Measurements from ENCODE around the gene SLC3A2.

DNA sequence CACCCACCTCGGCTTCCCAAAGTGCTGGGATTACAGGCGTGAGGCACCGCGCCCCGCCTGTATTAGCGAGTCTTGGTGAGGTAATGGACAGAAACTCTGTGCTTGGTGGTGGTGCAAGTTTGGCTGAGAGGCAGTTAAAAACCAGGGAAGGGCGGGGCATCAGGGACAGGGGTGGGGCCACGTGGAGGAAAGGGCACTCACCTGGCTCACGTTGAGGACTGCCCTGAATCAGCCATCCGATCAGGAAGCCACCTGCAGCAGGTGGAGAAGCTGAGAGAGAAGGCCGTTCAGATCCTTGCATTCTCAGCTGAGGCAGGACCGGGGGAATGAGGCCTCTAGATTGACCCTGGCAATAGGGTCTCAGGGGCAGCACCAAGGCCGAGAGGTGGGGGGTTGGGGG, 52.6 kb downstream of the SLC3A2 start:
- TF ChIP-seq, protein P1, sequence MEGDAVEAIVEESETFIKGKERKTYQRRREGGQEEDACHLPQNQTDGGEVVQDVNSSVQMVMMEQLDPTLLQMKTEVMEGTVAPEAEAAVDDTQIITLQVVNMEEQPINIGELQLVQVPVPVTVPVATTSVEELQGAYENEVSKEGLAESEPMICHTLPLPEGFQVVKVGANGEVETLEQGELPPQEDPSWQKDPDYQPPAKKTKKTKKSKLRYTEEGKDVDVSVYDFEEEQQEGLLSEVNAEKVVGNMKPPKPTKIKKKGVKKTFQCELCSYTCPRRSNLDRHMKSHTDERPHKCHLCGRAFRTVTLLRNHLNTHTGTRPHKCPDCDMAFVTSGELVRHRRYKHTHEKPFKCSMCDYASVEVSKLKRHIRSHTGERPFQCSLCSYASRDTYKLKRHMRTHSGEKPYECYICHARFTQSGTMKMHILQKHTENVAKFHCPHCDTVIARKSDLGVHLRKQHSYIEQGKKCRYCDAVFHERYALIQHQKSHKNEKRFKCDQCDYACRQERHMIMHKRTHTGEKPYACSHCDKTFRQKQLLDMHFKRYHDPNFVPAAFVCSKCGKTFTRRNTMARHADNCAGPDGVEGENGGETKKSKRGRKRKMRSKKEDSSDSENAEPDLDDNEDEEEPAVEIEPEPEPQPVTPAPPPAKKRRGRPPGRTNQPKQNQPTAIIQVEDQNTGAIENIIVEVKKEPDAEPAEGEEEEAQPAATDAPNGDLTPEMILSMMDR (IDR thresholded peaks at IDR 0.05) = no peak
- TF ChIP-seq EP300 (IDR thresholded peaks at IDR 0.05) = no peak
